GM13977 (cell line): ENCODE measurements around the gene MAP3K1.

ENCODE experiments used
- DNase-seq: peaks from one replicate; pipeline ENCODE4 v3.0.0; 2012; ENCODE audit warnings: low spot score
- CTCF ChIP-seq: IDR thresholded peaks from 2 replicates; pipeline ENCODE4 v1.5.1; 2012; ENCODE audit warnings: mild to moderate bottlenecking, control low read depth; ENCODE audit not compliant: insufficient read depth; ENCODE audit errors: extremely low read depth, missing control alignments
- in situ Hi-C: fragments of 300-500 bp; cut with MboI; formaldehyde crosslinking; loops from one replicate; pipeline ENCODE4 v1.12.0; 2022; ENCODE audit warnings: low sequenced_read_pairs, low pct_unique_long_range_greater_than_20kb, mixed read lengths, inconsistent platforms; ENCODE audit not compliant: unreplicated experiment

MAP3K1 gene

DNA sequence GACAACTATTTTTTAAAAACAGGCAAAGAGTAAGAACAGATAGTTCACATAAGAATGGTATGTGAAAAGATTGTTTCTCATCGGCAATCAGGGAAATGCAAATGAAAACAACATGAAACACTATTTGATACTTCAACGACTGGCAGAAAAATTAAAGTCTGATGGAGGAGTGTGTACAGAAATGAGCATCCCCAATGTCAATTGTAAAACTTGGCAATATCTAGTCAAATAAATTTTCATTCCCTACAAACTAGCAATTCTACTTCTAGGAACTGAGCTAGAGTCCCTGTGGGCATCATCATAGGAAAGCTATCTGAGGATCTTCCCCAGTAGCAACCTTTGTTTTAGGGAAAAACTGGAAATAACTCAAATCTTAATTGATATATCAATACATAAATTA lies 29.0 kb upstream of the MAP3K1 start:
- in situ Hi-C loops, result no loop called here
- no peak for DNase-seq
- TF ChIP-seq CTCF, result no peak

- TF ChIP-seq CTCF, result no peak
- peak; percentile 20 for DNase-seq
- in situ Hi-C loops, result no loop called here
These were observed 24.0 kb upstream of the MAP3K1 start for GRCh38 chr5:56791396-56791795.

GRCh38 chr5:56798521-56798920 lies 16.8 kb upstream of the MAP3K1 start:
- in situ Hi-C loops, result no loop called here

DNA sequence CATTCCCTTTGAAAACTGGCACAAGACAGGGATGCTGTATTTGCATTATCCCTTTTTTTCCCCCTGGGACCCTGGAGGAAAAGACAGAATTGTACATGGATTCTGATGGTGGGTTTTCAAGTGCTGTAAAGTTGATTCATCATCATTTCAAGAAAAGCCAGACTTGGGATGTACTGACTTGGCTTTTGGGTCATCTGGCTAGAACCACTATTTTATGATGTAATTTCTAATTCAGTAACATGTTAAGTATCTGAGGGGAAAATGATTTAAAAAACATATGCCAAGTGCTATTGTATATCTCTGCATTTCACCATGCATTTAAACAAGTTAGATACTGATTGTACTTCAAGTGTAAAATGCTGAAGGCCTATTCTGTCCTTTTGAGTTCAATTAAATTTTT lies 15.2 kb upstream of the MAP3K1 start:
- TF ChIP-seq CTCF, result no peak
- in situ Hi-C loops, result no loop called here
- DNase-seq, result no peak

More at GRCh38 chr5:56798521-56798920, 16.8 kb upstream of the MAP3K1 start:
- TF ChIP-seq CTCF, result no peak
- DNase-seq, result no peak

- TF ChIP-seq CTCF, result no peak
- DNase-seq, result no peak
- in situ Hi-C loops, result no loop called here
These were observed 14.1 kb upstream of the MAP3K1 start for GRCh38 chr5:56801256-56801655.

- no peak for TF ChIP-seq CTCF
- in situ Hi-C loops, result no loop called here
- DNase-seq, result no peak
These were observed 13.1 kb upstream of the MAP3K1 start for GRCh38 chr5:56802205-56802604.

DNA sequence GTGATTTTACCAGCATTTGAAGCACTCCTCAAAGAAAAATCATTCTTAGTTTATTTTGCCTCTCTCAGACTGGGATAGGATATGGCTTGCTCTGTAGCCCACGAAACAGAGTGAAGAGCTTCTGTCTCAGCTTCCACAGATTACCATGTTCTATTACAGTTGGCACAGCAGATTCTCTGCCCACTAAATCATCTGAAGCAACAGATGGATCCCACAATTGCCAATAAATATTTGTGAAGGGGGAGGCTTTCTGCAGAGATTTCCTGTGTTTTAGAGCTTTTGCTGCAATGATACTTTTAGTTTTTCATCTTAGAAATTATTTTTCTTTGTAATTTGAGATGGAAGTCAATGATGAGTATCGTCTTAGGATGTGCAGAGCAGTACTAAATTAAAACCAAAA lies 12.3 kb upstream of the MAP3K1 start:
- in situ Hi-C loops, result no loop called here
- no peak for DNase-seq
- TF ChIP-seq CTCF, result no peak
